ENCODE results near the gene UBE2C.
"Not testable (repeated sequence)": the region's sequence is repeated elsewhere in the genome, so short reads cannot be mapped to it uniquely, and the experiment has no call there.

GRCh38 chr20:45797510-45797909 lies 14.9 kb upstream of the UBE2C start:
- TF ChIP-seq, protein P1, sequence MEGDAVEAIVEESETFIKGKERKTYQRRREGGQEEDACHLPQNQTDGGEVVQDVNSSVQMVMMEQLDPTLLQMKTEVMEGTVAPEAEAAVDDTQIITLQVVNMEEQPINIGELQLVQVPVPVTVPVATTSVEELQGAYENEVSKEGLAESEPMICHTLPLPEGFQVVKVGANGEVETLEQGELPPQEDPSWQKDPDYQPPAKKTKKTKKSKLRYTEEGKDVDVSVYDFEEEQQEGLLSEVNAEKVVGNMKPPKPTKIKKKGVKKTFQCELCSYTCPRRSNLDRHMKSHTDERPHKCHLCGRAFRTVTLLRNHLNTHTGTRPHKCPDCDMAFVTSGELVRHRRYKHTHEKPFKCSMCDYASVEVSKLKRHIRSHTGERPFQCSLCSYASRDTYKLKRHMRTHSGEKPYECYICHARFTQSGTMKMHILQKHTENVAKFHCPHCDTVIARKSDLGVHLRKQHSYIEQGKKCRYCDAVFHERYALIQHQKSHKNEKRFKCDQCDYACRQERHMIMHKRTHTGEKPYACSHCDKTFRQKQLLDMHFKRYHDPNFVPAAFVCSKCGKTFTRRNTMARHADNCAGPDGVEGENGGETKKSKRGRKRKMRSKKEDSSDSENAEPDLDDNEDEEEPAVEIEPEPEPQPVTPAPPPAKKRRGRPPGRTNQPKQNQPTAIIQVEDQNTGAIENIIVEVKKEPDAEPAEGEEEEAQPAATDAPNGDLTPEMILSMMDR (IDR thresholded peaks at IDR 0.05; ENCODE audit: low read depth, low read length) = not testable (repeated sequence)
- not testable (repeated sequence) for TF ChIP-seq EZH2phosphoT487 (IDR thresholded peaks at IDR 0.05; ENCODE audit: low read depth)
